ENCODE results near the gene PHLDB1.
"Not testable (repeated sequence)": the region's sequence is repeated elsewhere in the genome, so short reads cannot be mapped to it uniquely, and the experiment has no call there.

PHLDB1 gene

DNA sequence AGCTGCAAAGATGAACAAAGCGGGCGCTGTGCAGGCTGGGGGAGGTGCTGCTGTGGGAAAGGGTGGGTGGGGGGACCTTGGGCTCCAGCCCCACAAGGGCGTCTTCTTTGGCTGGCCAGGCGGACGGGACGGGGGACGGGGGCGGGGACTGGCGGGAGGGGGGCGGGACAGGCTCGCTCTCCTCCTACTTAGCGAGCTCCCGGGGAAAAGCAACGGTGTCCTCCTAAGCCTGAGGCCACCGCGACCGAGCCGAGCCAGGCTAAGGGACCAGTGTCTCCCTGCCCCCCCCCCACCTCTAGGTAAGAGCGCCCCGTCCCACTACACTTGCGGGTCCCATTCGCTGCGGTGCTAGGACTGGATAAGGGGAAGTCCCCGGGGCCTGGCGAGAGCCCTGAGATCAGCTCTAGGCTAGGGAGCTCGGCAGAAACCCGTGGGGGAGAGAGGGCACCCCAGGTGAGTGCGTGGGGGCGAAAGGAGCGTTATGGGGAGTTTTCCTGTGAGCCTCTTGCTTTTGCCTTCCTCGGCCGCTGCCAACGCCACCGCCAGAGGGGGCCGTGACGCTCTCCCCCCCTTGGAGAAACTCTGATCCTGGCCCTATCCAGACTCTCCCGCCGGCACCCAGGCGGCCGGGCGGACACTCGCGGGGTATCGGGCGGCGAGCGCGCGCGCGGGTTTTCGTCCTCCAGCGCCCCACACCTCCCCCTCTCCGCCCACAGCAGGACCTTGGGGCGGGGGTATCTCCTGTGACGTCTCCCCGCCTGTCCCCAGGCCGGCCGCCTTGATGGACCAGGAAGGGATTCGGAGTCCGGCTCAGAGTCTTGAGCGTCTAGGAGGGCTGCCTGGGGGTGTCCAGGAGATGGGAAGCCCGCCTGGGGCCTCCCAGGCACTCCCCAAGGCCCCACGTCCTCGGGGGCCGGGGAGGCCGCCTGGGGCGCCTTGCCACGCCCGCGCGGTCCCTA is at the start of gene PHLDB1:
TSS of gene PHLDB1 (plus strand) at position 215 of the 959 bp plus-strand sequence. CDS start 6,222 bp downstream, outside the sequence.
- peak; percentile 77 for DNase-seq

DNA sequence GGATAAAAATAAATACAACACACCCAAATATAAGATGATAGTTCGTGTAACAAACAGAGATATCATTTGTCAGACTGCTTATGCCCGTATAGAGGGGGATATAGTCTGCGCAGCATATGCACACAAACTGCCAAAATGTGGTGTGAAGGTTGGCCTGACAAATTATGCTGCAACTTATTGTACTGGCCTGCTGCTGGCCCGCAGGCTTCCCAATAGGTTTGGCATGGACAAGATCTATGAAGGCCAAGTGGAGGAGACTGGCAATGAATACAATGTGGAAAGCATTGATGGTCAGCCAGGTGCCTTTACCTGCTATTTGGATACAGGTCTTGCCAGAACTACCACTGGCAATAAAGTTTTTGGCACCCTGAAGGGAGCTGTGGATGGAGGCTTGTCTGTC is 46.6 kb upstream of the PHLDB1 start:
- DNase-seq: no peak

DNA sequence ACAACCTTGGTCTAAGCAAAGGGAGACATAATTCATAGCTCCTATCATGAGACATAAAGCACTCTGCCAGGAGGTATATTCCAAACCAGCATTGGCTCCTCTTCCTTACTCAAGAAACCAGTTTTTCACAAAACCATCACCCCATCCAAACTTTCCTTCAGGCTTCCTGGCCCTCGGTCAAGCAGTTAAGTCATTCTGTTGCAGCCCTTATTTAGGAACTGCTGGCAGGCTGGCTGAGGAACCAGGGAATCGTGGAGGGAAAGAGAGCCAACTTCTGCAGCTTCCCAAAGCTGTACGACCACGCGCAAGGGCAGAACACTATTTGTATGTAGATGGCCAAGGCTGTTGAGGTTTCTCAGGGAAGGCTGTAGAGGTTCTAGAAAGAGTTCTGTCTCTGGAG is 42.4 kb upstream of the PHLDB1 start:
- peak; percentile 6 for DNase-seq

DNA sequence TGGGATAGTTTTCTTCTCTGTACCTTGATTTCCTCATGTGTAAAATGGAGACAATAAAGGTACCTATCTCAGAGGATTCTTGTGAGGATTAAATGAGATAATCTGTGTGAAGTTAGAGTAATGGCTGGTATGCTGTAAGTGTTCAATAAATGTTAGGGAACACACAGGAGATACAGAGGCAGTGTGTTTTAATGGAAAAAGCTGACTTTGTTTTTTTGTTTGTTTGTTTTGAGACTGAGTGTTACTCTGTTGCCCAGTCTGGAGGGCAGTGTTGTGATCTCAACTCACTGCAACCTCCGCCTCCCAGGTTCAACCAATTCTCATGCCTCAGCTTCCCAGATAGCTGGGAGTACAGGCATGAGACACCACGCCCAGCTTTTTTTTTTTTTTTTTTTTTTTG is 37.7 kb upstream of the PHLDB1 start:
- DNase-seq: no peak

DNA sequence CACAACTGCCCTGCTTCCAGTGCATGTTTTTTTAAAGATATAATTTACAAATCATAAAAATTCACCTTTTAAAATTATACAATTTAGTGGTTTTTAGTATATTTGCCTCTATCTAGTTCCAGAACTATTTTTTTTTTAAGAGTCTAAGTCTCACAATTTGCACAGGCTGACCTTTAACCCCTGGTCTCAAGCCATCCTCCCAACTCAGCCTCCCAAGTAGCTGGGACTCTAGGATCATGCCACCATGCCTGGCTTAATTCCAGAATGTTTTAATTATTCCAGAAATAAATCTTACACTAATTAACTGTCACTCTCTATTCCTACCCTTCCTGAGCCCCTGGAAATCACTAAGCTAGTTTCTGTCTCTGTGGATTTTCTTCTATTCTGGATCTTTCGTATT is 36.6 kb upstream of the PHLDB1 start:
- no peak for DNase-seq

DNA sequence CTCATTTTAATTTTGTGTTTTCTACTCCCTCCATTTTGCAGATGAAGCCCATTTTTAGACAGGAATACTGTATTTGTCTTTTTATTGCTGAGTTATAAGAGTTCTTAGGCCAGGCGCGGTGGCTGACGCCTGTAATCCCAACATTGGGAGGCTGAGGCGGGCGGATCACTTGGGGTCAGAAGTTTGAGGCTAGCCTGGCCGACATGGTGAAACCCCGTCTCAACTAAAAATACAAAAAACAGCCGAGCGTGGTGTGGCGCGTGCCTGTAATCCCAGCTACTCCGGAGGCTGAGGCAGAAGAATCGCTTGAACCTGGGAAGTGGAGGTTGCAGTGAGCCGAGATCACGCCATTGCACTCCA is 35.7 kb upstream of the PHLDB1 start:
- DNase-seq: peak; percentile 16

DNA sequence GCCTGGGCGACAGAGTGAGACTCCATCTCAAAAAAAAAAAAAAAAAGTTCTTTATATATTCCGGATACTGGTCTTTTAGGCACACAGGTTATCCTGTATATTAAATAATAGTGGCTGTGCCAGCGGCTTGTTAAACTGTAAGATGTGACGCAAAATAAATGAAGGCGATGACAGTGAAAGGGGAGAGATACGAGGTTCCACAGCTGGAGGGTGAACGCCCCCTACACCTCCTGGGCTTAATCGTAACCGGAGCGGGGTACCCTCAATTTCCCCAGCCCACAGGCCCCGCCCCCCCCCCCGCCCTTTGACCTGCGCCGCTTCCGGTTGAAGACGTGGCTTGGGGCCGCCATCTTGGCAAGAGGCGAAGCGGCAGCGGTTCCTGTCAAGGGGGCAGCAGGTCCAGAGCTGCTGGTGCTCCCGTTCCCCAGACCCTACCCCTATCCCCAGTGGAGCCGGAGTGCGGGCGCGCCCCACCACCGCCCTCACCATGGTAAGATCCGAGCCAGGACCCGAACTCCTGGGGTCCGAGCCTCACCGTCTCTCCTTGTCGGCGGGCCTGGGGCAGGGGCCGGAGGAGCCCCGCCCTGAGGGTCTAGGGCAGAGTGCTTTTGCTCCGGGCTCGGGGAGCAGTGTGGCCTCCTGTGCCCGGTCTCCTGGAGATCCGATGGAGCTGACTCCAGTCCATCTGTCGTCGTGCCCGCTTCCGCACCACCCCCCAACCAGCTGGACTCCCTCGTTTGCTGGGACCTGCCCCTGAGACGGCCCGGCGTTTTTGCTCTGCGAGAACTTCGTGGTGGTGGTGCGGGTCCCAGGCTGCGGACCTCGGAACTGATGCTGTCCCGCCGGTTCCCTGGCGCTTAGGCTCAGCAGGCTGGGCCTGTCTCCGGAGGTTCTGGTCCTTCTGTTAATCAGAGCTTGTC is 35.1 kb upstream of the PHLDB1 start, which contains the start of gene ARCN1:
TSS of gene ARCN1 (plus strand) at position 349 of the 920 bp plus-strand sequence. CDS start at position 488, 139 bp downstream.
- DNase-seq: peak; percentile 82

DNA sequence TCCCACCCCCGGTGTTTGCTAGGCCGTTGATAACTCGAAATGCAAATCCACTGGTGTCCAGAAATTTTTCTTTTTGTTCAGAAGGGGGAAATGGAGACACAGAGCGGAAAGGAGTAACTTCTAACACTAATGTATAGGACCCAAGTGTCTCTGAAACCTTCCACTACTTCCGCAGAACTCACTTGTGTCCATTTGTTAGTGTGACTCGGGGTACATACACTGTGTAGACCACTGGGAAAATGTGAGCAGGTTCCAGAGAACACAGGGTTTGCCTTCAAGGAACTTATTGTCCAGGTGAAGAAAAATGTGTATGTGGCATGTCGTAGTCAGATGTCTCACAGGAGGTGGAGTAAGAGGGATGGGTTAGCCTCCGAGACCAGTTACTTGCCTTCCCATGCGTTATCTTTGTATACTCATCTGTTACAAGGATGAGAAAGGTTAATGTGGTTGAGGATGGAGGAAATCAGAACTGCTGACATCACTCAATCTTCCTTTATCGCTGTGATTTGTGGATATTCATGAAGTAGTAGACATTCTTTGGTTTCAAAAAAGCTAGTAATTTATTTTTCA is 34.3 kb upstream of the PHLDB1 start:
- DNase-seq: peak; percentile 55

DNA sequence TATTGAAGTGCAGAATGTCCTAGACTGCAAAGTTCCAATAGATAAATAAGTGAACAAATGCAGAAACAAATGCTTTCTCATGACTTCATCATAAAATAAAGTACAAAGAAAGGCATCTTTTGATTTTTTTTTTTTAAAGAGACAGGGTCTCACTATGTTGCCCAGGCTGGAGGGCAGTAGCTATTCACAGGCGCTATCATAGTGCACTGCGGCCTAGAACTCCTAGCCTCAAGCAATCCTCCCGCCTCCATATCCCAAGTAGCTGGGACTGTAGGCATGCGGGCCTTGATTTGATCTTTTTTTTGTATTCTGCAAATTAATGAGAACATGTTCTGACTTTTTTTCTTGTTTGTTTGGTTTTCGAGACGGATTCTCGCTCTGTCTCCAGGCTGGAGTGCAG is 32.8 kb upstream of the PHLDB1 start:
- DNase-seq: peak; percentile 13

DNA sequence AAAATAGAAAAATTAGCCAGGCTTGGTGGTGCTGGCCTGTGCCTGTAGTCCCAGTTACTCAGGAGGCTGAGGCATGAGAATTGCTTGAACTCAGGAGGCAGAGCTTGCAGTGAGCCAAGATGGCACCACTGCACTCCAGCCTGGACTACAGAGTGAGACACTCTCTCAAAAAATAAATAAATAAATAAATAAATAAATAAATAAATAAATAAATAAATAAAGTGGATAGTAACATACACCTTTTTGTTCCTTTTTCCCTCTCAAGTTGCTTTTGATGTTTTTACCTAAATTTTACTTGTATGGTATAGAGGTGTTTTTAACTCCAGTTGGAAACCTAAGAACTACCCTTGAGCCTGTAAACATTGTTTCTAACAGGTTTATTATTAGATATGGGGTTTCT is 29.4 kb upstream of the PHLDB1 start:
- DNase-seq: not testable (repeated sequence)

DNA sequence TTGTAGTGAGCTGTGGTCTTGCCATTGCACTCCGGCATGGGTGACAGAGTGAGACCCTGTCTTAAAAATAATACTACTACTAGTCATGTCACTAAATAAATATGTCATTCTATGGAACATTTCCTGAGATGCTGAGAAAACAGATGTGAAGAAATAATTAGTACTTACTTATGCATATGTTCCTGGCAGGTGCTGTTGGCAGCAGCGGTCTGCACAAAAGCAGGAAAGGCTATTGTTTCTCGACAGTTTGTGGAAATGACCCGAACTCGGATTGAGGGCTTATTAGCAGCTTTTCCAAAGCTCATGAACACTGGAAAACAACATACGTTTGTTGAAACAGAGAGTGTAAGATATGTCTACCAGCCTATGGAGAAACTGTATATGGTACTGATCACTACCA is 26.4 kb upstream of the PHLDB1 start:
- DNase-seq: no peak

DNA sequence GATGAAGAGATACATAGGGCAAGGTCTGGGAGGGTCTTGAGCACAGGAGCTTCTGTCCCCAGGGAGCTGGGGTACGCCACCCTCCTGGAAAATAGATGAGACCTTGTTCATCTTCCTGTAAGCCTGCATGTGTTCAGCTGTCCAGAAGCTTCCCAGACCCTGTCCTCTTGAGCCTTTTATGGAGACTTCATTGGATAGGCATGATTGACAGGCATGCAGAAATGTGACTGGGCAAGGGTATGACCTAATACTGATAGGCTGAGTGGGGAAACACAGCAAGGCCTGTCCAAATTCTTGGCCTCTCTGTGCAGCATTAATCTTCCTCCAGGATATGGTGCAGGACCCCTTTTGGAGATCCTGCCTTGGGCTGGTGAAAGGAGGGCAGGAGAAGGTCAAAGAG is 19.5 kb upstream of the PHLDB1 start:
- DNase-seq: no peak

DNA sequence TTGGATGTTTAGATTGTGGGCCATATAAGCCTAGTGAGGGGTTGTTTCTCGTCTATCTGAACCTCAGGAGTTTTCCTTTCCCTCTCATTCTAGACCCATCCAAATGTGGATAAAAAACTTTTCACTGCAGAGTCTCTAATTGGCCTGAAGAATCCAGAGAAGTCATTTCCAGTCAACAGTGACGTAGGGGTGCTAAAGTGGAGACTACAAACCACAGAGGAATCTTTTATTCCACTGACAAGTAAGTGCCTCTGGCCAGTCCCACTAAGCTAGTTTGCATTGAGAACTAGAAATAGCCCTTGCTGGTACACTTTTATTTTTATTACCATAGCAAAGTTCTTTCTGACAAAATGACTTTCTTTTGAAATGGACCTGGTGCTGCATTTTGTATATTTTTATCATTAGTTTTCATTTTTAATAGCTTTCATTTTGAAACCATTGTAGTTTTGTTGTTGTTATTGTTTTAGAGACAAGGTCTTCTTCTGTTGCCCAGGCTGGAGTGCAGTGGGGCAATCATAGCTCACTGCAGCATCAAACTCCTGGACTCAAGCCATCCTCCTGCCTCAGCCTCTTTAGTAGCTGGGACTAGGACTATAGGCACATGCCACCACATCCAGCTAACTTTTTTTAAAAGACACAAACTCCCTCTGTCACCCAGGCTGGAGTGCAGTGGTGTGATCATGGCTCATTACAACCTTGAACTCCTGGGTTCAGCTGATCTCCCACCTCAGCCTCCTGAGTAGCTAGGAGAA is 14.6 kb upstream of the PHLDB1 start:
- no peak for DNase-seq

DNA sequence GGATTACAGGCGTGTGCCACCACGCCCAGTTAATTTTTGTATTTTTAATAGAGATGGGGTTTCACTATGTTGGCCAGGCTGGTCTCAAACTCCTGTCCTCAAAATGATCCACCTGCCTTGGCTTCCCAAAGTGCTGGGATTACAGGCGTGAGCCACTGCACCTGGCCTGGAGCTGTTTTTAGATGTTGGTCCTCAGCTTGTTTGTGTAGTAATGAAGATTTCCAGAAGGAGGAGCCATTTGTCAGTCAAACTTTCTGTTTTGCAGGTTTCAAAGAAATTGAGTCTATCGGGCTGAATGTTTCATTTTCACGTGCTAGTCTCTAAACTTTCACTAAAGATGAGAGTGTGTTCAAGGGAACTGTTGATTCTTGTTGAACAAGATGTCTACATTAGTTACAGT is 12.4 kb upstream of the PHLDB1 start:
- peak; percentile 43 for DNase-seq

DNA sequence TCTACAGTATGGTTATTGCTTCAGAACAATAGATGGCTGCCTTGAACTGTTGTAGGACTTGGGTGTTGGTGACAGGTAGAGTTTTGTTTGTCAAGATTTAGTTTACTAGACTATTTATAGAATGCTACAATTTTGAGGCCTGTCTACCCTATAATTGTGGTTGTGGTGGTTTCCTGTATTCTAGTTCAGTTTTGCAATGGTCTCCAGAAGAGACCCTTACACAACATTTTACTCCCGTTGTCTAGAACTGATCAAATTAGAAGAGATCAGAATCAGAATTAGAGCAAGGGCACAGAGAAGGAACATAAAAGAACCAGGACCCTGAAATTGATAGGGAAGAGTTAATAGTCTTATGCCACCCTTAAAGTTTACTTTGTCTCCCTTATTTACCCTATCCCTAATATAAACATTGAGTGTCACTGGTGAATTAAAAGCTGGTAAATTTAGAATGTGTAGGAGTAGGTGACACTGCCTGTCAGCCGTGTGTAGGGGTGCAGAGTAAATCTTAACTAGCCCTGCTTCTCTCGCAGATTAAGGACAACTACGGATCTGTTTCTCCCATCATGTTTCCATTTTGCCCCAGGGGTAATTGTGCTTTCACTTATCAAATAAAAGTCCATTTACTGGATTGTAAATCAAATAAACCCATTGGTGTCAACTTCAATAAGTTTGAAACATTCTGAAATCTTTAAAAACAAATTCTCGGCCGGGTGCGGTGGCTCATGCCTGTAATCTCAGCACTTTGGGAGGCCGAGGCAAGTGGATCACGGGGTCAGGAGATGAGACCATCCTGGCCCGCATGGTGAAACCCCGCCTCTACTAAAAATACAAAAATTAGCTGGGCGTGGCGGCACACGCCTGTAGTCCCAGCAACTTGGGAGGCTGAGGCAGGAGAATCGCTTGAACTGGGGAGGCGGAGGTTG is 10.9 kb upstream of the PHLDB1 start:
- no peak for DNase-seq

DNA sequence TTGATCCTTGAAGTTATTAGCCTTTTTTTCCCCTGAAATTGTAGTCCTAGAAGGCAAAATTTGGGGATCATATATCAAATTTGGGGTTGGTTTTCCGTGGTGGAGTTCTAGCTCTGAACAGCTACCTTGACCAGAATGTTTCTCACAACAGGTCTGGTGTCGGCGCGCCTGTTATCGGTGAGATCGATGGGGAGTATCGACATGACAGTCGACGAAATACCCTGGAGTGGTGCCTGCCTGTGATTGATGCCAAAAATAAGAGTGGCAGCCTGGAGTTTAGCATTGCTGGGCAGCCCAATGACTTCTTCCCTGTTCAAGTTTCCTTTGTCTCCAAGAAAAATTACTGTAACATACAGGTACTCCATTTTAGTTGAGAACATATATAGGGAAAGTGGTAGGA is 9.9 kb upstream of the PHLDB1 start:
- no peak for DNase-seq

DNA sequence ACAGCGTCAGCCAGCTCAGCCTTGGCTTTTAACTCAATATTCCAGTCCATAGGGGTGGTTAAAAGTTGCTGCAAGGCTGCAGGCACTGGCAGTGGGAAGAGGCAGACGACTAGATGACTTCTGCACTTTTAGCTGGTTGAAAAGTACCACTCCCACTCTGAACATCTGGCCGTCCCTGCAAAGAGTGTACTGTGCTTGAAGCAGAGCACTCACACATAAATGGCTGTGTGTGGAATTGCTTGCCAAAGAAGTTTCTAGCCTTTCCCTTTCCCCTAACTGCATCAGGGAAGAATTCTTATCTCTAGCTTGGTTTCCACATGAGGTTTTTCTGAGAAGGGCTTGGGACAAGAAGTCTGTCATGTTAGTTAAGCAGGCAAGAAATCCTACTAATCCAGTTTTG is 5.1 kb upstream of the PHLDB1 start:
- no peak for DNase-seq

DNA sequence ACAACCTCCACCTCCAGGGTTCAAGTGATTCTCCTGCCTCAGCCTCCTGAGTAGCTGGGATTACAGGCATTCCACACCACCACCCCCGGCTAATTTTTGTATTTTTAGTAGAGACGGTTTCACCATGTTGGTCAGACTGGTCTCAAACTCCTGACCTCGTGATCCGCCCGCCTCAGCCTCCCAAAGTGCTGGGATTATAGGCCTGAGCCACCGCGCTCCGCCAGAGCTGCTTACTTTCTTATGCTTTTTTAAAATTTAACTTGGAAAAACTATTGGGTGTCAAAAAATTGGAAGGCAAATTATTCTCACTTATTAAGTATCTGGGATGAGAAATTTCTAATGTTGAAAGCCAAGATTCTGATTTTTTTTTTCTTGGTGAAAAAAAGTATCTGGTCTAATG is 3.7 kb upstream of the PHLDB1 start:
- not testable (repeated sequence) for DNase-seq

DNA sequence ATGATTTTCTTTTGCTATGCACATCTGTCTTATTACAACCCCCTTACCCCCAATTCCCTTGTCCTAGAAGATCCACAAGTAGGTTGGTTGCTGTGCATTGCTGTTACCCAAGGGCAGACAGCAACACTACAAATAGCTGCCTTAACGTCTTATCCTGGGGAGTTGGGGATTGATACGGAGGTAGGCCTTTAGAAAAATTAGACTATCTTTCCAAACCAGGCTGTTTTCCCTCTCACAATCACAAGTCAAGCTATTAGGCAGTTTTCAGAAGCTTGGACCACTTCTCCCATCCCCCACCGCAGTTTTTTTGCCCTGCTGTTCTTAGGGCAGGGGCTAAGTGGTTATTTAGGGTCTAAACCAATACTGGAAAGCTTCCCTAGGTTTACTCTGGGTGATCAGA is 2.8 kb upstream of the PHLDB1 start:
- no peak for DNase-seq

DNA sequence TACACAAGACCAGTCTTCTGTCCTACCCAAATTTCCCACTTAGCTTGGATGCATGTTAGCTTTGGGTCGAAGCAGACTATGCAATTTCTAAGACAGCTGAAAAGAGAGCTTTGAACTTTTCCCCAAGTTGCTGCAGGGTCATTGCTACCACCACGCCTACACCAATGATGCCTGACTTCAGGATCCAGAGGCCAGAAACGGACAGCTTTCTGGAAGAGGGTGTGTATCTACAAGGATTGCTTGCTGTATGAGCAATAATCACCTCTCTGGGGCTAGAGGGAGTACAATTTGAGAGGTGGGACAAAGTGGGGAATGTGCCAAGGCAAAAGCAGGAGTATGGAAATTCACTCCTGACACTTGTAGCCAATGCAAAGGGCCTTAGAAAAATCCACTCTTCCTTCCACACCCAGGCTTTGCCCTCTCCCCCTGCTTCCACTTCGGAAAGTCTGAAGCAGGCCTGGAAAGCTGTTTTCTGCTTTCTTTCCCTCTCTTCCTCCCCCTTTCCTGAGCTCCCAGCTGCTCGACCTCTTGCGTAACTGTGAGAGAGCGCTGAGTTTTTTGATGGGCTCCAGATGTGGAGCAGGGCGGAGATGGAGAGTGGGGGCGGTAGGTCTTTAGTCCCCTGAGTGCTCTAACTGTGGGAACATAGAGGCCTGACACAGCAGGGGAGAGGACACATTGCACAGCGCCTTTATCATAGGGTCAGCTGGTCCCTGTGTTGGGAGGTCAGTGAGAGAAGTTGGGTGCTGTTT is 2.1 kb upstream of the PHLDB1 start:
- peak; percentile 84 for DNase-seq

Data from EL (cell line).